ENCODE results near the gene ULK1.

ULK1 gene

DNA sequence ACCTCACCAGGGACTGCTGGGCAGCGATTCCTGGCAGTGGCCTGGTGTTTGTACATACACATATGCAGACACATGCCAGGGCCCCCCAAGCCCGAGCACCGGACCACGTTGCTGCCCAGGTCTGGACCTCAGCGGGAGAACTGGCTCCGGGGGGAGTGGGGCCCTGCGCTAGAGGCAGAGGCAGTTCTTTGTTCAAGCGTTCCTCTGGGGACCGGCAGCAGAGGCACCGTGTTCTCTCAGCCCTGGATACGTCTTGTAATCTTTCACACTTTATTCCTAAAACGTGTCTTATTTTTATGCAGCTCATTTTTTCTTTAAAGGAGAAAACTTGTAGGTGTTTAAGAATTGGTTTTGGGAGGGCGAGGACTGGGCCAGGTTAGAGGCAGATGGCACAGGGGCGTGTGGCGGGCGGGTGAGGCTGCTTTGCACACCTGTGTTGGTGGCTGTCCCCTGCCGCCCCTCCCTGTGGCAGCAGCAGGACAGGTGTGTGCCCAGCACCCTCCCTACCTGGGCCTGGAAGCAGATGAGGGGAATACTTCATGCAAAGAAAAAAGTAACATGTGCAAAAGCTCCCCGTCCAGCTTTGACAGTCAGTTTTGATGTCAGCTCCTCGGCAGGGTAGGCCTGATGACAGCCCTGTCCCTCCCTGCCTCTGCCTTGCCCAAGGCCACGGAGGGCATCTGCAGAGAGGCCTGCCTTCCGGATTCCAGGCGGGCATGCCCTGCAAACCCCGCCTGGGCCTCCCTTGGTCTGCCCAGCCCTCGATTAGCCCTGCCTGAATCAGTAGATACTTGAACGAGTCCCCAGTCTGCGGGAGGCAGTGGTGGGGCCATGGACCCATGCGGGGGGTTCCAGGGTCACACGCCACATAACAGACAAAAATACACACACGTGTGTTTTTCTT, 27.7 kb downstream of the ULK1 start:
- Histone ChIP-seq H3K4me1 (ENCODE audit: control insufficient read depth in 1 of 2, insufficient read depth in 2 of 2, low read length in 2 of 2) (peaks cover 0 to 7% of the 10 kb centered on the region in 2 donors), H3K9me3 (ENCODE audit: control insufficient read depth in 1 of 2, low read length in 2 of 2) (no peaks in the 10 kb centered on the region), H3K4me3 (ENCODE audit: low read depth in 1 of 2, low read length in 2 of 2) (no peak overlapping the region), H3K27me3 (ENCODE audit: control insufficient read depth in 1 of 2, insufficient read depth in 2 of 2, low read length in 2 of 2) (no peaks in the 10 kb centered on the region), H3K36me3 (ENCODE audit: control insufficient read depth in 1 of 2, insufficient read depth in 2 of 2, low read length in 2 of 2) (peaks cover 0 to 25% of the 10 kb centered on the region in 2 donors), H3K27ac (ENCODE audit: low read depth, low read length) (no peak overlapping the region), H3K9ac (ENCODE audit: low read depth in 1 of 2, low read length in 2 of 2) (no peak overlapping the region)

DNA sequence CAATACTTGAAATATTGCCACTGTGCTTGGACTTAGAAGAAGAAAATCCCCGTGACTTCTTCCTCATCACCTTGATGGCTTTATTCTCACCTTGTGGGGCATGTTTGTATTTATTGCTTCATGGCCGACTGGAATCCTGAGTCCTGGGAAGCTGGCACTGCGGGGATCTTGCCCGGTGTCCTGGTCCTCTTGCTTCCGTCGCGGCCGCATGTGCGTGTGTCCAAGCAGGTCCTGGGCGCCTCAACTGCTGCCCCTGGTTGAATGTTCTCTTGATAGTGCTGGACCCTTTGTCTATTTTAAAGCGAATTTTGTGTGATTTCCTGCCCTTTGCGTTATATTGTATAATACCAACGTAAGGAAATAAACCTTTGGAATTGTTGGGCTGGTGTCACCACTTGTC, 28.4 kb downstream of the ULK1 start:
- no peak overlapping the region for H3K27ac ChIP-seq (ENCODE audit: low read depth, low read length)

DNA sequence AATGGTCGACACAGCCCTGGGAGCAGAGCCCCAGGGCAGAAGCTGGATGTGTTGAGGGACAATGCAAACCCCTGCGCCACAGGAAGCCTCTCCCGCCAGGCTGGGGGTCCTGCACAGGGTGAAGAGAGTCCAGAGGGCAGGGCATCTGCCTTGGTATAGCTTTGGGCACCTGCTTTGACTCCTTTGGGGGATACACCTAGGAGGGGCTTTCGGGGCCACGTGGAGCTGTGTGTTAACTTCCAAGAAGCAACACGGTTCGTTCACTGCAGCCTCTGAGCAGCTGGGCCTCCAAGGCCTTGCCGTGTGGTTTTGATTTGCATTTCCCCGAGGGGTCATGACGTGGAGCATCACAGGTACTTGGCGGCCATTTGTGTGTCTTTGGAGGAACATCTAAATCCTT, 28.8 kb downstream of the ULK1 start:
- Histone ChIP-seq H3K4me3 (ENCODE audit: low read depth in 1 of 2, low read length in 2 of 2) (no peak overlapping the region), H3K27ac (ENCODE audit: low read depth, low read length) (no peak overlapping the region), H3K36me3 (ENCODE audit: control insufficient read depth in 1 of 2, insufficient read depth in 2 of 2, low read length in 2 of 2) (peaks cover 0 to 20% of the 10 kb centered on the region in 2 donors), H3K27me3 (ENCODE audit: control insufficient read depth in 1 of 2, insufficient read depth in 2 of 2, low read length in 2 of 2) (no peaks in the 10 kb centered on the region), H3K9ac (ENCODE audit: low read depth in 1 of 2, low read length in 2 of 2) (no peak overlapping the region), H3K4me1 (ENCODE audit: control insufficient read depth in 1 of 2, insufficient read depth in 2 of 2, low read length in 2 of 2) (peaks cover 0 to 7% of the 10 kb centered on the region in 2 donors), H3K9me3 (ENCODE audit: control insufficient read depth in 1 of 2, low read length in 2 of 2) (no peaks in the 10 kb centered on the region)

More for the DNA sequence above, 28.4 kb downstream of the ULK1 start:
- no peaks in the 10 kb centered on the region for H3K9me3 ChIP-seq (ENCODE audit: control insufficient read depth in 1 of 2, low read length in 2 of 2)
- no peaks in the 10 kb centered on the region for H3K27me3 ChIP-seq (ENCODE audit: control insufficient read depth in 1 of 2, insufficient read depth in 2 of 2, low read length in 2 of 2)
- peaks cover 0 to 7% of the 10 kb centered on the region in 2 donors for H3K4me1 ChIP-seq (ENCODE audit: control insufficient read depth in 1 of 2, insufficient read depth in 2 of 2, low read length in 2 of 2)
- peaks cover 0 to 20% of the 10 kb centered on the region in 2 donors for H3K36me3 ChIP-seq (ENCODE audit: control insufficient read depth in 1 of 2, insufficient read depth in 2 of 2, low read length in 2 of 2)
- H3K4me3 ChIP-seq (ENCODE audit: low read depth in 1 of 2, low read length in 2 of 2), result no peak overlapping the region
- H3K9ac ChIP-seq (ENCODE audit: low read depth in 1 of 2, low read length in 2 of 2), result no peak overlapping the region

DNA sequence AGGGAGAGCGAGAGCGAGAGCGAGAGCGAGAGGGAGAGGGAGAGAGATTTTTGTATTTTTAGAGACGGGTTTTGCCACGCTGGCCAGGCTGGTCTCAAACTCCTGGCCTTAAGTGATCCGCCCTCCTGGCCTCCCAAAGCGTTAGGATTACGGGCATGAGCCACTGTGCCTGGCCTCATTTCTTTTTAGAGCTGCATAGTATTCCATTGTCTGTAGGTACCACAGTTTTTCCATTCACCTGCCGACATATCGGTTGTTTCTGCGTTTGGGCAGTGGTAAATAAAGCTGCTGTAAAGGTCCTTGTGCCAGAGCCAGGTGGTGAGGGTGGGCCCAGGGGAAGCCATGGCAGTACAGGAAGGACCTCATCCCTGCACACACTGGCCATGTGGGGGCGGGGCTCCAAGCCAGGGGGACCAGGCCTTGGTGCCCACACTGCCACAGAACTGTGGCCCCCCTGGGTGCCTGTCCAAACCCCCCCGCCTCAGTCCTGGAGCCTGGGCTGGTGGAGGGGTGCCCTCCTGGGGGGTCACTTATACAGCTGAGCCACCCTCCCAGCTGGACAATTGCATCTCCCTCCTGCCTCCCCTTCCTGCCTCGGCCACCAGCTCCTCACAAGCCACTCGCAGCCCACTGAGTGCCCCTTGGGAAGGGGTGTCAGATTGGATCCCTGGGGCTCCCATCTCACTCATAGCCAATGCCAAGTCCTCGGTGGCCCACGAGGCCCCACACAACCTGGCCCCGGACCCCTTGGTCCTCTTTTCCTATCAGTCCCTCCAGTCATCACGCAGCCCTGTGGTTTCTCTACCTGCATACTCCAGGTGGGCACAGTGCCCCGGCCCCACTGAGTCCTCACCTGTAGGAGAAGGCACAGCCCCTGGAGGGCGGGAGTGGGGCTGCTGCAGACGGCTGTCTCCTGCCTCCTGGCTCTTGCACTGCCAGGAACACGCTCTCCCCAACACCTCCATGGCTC, 33.0 kb downstream of the ULK1 start:
- Histone ChIP-seq H3K4me1 (ENCODE audit: control insufficient read depth in 1 of 2, insufficient read depth in 2 of 2, low read length in 2 of 2) (peaks cover 8 to 17% of the 10 kb centered on the region in 2 donors), H3K9ac (ENCODE audit: low read depth in 1 of 2, low read length in 2 of 2) (no peak overlapping the region)

DNA sequence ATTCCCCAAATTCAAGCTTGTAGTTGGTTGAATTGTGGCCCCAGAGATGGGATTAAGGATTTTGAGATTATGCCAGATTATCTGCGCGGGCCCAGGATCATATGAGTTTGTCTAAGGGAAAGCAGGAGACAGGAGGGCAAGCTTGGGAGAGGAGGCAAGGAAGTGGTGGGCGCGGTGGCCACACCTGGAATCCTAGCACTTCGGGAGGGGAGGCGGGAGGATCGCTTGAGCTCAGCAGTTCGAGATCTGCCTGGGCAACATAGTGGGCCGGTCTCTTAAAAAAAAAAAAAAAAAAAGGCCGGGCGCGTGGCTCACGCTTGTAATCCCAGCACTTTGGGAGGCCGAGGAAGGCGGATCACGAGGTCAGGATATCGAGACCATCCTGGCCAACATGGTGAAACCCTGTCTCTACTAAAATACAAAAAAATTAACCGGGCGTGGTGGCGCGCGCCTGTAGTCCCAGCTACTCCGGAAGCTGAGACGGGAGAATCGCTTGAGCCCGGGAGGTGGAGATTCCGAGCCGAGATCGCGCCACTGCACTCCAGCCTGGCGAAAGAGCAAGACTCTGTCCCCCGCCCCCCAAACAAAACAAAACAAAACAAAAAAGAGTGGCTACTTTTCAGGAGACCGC, 33.8 kb downstream of the ULK1 start:
- no peaks in the 10 kb centered on the region for H3K27me3 ChIP-seq (ENCODE audit: control insufficient read depth in 1 of 2, insufficient read depth in 2 of 2, low read length in 2 of 2)
- peak overlapping the region; percentile 25 to 51 for H3K9ac ChIP-seq (ENCODE audit: low read depth in 1 of 2, low read length in 2 of 2)

More for the DNA sequence above, 33.0 kb downstream of the ULK1 start:
- no peak overlapping the region for H3K27ac ChIP-seq (ENCODE audit: low read depth, low read length)
- H3K9me3 ChIP-seq (ENCODE audit: control insufficient read depth in 1 of 2, low read length in 2 of 2), result no peaks in the 10 kb centered on the region
- H3K36me3 ChIP-seq (ENCODE audit: control insufficient read depth in 1 of 2, insufficient read depth in 2 of 2, low read length in 2 of 2), result peaks cover 5 to 6% of the 10 kb centered on the region in 2 donors
- H3K27me3 ChIP-seq (ENCODE audit: control insufficient read depth in 1 of 2, insufficient read depth in 2 of 2, low read length in 2 of 2), result no peaks in the 10 kb centered on the region
- no peak overlapping the region for H3K4me3 ChIP-seq (ENCODE audit: low read depth in 1 of 2, low read length in 2 of 2)

DNA sequence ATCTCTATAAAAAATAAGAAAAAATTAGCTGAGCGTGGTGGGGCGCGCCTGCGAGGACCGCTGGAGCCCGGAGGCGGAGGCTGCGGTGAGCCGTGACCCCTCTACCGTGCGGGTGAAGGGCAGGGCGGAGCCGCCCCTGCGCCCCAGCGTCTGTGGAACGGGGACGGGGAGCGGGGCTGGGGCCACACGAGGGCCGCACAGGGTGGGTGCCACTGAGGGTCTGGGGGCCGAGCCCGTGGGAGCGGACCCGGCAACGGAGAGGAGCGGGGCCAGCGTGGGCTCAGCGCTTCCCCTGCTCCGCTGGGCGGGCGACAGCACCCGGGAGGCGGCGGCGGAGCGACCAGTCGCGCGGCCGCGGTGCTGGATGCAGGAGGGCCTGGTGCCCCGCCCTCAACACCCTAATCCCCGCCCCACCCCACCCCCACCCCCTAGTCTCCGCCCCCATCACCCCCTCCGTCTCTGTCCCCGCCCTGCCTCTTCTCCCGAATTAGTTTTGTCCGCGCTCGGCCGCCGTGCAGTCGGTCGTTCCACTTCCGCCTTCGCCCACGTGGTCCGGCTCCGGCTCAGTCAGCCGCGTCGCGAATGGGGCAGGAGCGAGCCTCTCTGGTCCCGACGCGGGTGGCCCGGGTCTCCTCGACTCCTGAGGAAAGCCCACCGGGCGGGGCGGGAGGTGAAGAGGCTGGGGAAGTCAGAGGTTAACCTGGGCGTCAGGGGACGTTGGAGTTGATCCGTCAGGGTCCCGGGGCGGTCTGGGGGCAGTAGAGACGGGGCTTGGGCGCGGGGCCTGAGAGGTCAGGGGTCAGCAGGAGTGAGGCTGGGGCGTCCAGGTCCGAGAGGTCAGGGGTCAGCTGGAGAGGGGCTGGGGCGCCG, 34.5 kb downstream of the ULK1 start, which contains the start of gene PUS1:
TSS of gene PUS1 (plus strand) at position 566 of the 870 bp plus-strand sequence. CDS start 447 bp downstream, outside the sequence.
- H3K27me3 ChIP-seq (ENCODE audit: control insufficient read depth in 1 of 2, insufficient read depth in 2 of 2, low read length in 2 of 2), result no peaks in the 10 kb centered on the region
- no peaks in the 10 kb centered on the region for H3K9me3 ChIP-seq (ENCODE audit: control insufficient read depth in 1 of 2, low read length in 2 of 2)
- H3K27ac ChIP-seq (ENCODE audit: low read depth, low read length), result peak within 1 kb of the TSS; percentile 63
- peak within 1 kb of the TSS; percentile 82 to 85 for H3K4me3 ChIP-seq (ENCODE audit: low read depth in 1 of 2, low read length in 2 of 2)
- H3K9ac ChIP-seq (ENCODE audit: low read depth in 1 of 2, low read length in 2 of 2), result peak within 1 kb of the TSS; percentile 56 to 66
- peaks cover 9 to 22% of the 10 kb centered on the region in 2 donors for H3K36me3 ChIP-seq (ENCODE audit: control insufficient read depth in 1 of 2, insufficient read depth in 2 of 2, low read length in 2 of 2)
- peaks cover 8 to 17% of the 10 kb centered on the region in 2 donors for H3K4me1 ChIP-seq (ENCODE audit: control insufficient read depth in 1 of 2, insufficient read depth in 2 of 2, low read length in 2 of 2)

More for the DNA sequence above, 33.8 kb downstream of the ULK1 start:
- Histone ChIP-seq H3K36me3 (ENCODE audit: control insufficient read depth in 1 of 2, insufficient read depth in 2 of 2, low read length in 2 of 2) (peaks cover 6 to 14% of the 10 kb centered on the region in 2 donors), H3K27ac (ENCODE audit: low read depth, low read length) (no peak overlapping the region), H3K4me3 (ENCODE audit: low read depth in 1 of 2, low read length in 2 of 2) (peak overlapping the region; percentile 67 to 73), H3K9me3 (ENCODE audit: control insufficient read depth in 1 of 2, low read length in 2 of 2) (no peaks in the 10 kb centered on the region), H3K4me1 (ENCODE audit: control insufficient read depth in 1 of 2, insufficient read depth in 2 of 2, low read length in 2 of 2) (peaks cover 8 to 17% of the 10 kb centered on the region in 2 donors)

DNA sequence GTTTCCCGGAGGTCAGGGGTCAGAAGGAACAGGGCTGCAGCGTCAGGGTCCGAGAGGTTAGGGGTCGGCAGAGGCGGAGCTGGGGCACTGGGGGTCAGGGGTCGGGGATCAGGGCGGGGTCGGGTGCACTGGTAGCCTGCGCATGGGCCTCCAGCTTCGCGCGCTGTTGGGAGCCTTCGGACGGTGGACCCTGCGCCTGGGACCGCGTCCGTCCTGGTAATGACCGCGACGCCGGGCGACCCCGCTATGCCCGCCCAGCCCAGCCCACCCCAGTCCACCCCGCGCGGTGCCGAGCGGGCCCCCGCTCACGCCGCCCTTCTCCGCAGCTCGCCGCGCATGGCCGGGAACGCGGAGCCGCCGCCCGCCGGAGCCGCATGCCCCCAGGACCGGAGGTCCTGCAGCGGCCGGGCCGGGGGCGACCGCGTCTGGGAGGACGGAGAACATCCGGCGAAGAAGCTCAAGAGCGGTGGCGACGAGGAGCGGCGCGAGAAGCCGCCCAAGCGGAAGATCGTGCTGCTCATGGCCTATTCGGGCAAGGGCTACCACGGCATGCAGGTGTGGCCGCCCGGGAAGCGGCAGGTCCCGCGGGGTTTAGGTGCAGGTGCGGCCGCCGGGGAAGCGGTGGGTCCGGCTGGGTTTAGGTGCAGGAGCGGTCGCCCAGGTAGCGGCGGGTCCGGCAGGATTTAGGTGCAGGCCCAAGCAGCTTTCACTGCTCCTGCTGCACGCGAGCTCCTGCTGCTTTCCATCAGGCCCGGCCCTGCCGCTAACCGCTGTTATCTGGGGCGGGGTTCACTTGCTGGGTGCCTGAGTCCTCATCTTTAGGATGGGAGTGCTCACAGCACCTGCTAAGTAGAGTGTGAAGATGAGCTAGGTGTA, 35.4 kb downstream of the ULK1 start:
- H3K27ac ChIP-seq (ENCODE audit: low read depth, low read length), result no peak overlapping the region
- H3K4me1 ChIP-seq (ENCODE audit: control insufficient read depth in 1 of 2, insufficient read depth in 2 of 2, low read length in 2 of 2), result peaks cover 8 to 12% of the 10 kb centered on the region in 2 donors

DNA sequence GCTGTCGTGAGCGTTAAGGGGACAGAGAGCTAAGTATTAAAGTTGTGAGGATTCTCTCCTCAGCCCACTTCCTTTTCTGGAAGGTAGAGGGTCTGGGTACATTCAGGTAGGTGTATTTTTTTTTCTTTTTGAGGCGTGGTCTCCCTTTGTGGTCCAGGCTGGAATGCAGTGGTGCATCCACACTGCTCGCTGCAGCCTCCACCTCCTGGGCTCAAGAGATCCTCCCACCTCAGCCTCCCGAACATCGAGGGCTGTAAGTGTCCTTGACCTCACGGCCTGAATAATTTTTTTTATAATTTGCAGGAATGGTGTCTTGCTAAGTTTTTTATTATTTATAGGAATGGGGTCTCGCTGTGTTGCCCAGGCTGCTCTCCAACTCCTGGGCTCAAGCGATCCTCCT, 36.1 kb downstream of the ULK1 start:
- H3K36me3 ChIP-seq (ENCODE audit: control insufficient read depth in 1 of 2, insufficient read depth in 2 of 2, low read length in 2 of 2), result peaks cover 15 to 35% of the 10 kb centered on the region in 2 donors
- H3K4me3 ChIP-seq (ENCODE audit: low read depth in 1 of 2, low read length in 2 of 2), result peak overlapping the region; percentile 82 to 85
- no peaks in the 10 kb centered on the region for H3K9me3 ChIP-seq (ENCODE audit: control insufficient read depth in 1 of 2, low read length in 2 of 2)
- H3K4me1 ChIP-seq (ENCODE audit: control insufficient read depth in 1 of 2, insufficient read depth in 2 of 2, low read length in 2 of 2), result peaks cover 8 to 10% of the 10 kb centered on the region in 2 donors
- H3K9ac ChIP-seq (ENCODE audit: low read depth in 1 of 2, low read length in 2 of 2), result peak overlapping the region in 1 of 2 donors; percentile 66
- H3K27me3 ChIP-seq (ENCODE audit: control insufficient read depth in 1 of 2, insufficient read depth in 2 of 2, low read length in 2 of 2), result no peaks in the 10 kb centered on the region
- H3K27ac ChIP-seq (ENCODE audit: low read depth, low read length), result no peak overlapping the region

More for the DNA sequence above, 35.4 kb downstream of the ULK1 start:
- peak overlapping the region; percentile 56 to 66 for H3K9ac ChIP-seq (ENCODE audit: low read depth in 1 of 2, low read length in 2 of 2)
- no peaks in the 10 kb centered on the region for H3K27me3 ChIP-seq (ENCODE audit: control insufficient read depth in 1 of 2, insufficient read depth in 2 of 2, low read length in 2 of 2)
- no peaks in the 10 kb centered on the region for H3K9me3 ChIP-seq (ENCODE audit: control insufficient read depth in 1 of 2, low read length in 2 of 2)
- peak overlapping the region; percentile 82 to 85 for H3K4me3 ChIP-seq (ENCODE audit: low read depth in 1 of 2, low read length in 2 of 2)
- peaks cover 12 to 30% of the 10 kb centered on the region in 2 donors for H3K36me3 ChIP-seq (ENCODE audit: control insufficient read depth in 1 of 2, insufficient read depth in 2 of 2, low read length in 2 of 2)
